Right lobe of liver (tissue), 6 donors: ENCODE measurements around the gene ITPR1. TPM values are rescaled to one million over a fixed set of nuclear protein-coding genes. Genes with fewer than 3 reads are reported as not detected.

Source experiments
- ATAC-seq, 4 donors: fragments of 200-7000 bp; cut with Tn5 transposase; one replicate each; pipeline ENCODE4 v1.9.1; 2020; ENCODE audit warnings: mild to moderate bottlenecking in 4 of 4, moderate library complexity in 4 of 4
- DNase-seq, 3 donors: peaks; one replicate each; pipeline ENCODE4 v3.0.0-alpha.2; 2020
- H3K27ac ChIP-seq, 3 donors: fragments of 200-600 bp; one replicate each; pipeline ENCODE4 v1.8.0; 2022
- H3K27me3 ChIP-seq, 2 donors: fragments of 200-600 bp; one replicate each; pipeline ENCODE4 v1.8.0; 2022
- H3K36me3 ChIP-seq, 4 donors: fragments of 200-600 bp; sonication (generic) in 1 of 4; one replicate each; pipeline versions ENCODE4 v1.5.1 to v1.8.0; 2017 to 2022; ENCODE audit warnings: control low read depth in 1 of 4
- H3K4me1 ChIP-seq, 4 donors: fragments of 200-600 bp; sonication (generic) in 1 of 4; one replicate each; pipeline versions ENCODE4 v1.5.1 to v1.8.0; 2017 to 2022; ENCODE audit warnings: control low read depth in 1 of 4
- H3K4me3 ChIP-seq, 3 donors: fragments of 200-600 bp; one replicate each; pipeline ENCODE4 v1.8.0; 2022
- H3K9me3 ChIP-seq, 4 donors: fragments of 200-600 bp; sonication (generic) in 1 of 4; one replicate each; pipeline versions ENCODE4 v1.5.1 to v1.8.0; 2017 to 2022; ENCODE audit warnings: control low read depth in 1 of 4
- POLR2A ChIP-seq: fragments of 450-650 bp; IDR thresholded peaks from one replicate; pipeline ENCODE4 v1.6.1; 2017; ENCODE audit warnings: antibody characterized with exemption, mild to moderate bottlenecking
- WGBS: methylation state at CpG from one replicate; pipeline ENCODE4 v1.1.6; 2018; ENCODE audit warnings: low coverage, low lambda C conversion rate; ENCODE audit not compliant: insufficient coverage; ENCODE audit errors: missing lambda C conversion rate; 5-methylcytosine and 5-hydroxymethylcytosine counted together
- intact Hi-C, 2 donors: fragments of 100-400 bp; cut with DNase I; formaldehyde crosslinking; loops; one replicate each; pipeline versions ENCODE4 v1.11.2 to v1.14.1; 2022
- total RNA-seq, 6 experiments: library from RNA; depleted of rRNA in 2 of 6; stranded (reverse); fragments of >200 nt in 2 of 6; fragmentation: NEBNext Ultra II Directional in 3 of 6; extraction: Animal tissue kit (Norgen Biotek cat#: 25700) in 3 of 6; gene quantifications; one replicate each; pipeline versions ENCODE4 v1.1.0 to v1.2.4, GENCODE V29; 2016 to 2023
- TF ChIP-seq, protein P1 (sequence below), 4 donors: fragments of 200-600 bp in 3 of 4; fragments of 450-650 bp in 1 of 4; IDR thresholded peaks; one replicate each; pipeline versions ENCODE4 v1.5.1 to v1.8.0; 2016 to 2022; ENCODE audit warnings: antibody characterized with exemption in 4 of 4, mild to moderate bottlenecking in 2 of 4
- donor health status: DM: no; HTN: yes; CAD: no.
- donor health status: DM: no; HTN: no; CAD: no.
- donor health status: DM: no; HTN: no; CAD: no.
- donor health status: DM: no; HTN: yes; CAD: no.
- donor health status: DM: no; HTN: yes; CAD: no.

ITPR1 gene
- total RNA-seq, 6 experiments from 2014 or later: 6.5 to 16.2 (median 11.5) TPM

- no peak for ATAC-seq
- no peak overlapping the region for H3K27ac ChIP-seq
- no peaks in the 10 kb centered on the region for H3K36me3 ChIP-seq
- no peak overlapping the region for H3K4me3 ChIP-seq
- intact Hi-C loops: no loop called here
- no peaks in the 10 kb centered on the region for H3K4me1 ChIP-seq
- no peaks in the 10 kb centered on the region for H3K9me3 ChIP-seq
- TF ChIP-seq, protein P1, sequence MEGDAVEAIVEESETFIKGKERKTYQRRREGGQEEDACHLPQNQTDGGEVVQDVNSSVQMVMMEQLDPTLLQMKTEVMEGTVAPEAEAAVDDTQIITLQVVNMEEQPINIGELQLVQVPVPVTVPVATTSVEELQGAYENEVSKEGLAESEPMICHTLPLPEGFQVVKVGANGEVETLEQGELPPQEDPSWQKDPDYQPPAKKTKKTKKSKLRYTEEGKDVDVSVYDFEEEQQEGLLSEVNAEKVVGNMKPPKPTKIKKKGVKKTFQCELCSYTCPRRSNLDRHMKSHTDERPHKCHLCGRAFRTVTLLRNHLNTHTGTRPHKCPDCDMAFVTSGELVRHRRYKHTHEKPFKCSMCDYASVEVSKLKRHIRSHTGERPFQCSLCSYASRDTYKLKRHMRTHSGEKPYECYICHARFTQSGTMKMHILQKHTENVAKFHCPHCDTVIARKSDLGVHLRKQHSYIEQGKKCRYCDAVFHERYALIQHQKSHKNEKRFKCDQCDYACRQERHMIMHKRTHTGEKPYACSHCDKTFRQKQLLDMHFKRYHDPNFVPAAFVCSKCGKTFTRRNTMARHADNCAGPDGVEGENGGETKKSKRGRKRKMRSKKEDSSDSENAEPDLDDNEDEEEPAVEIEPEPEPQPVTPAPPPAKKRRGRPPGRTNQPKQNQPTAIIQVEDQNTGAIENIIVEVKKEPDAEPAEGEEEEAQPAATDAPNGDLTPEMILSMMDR (IDR thresholded peaks at IDR 0.05): no peak
- TF ChIP-seq POLR2A: no peak
- DNase-seq: no peak
- WGBS: 49% methylated on average over 4 of the region's 4 CpGs
- H3K27me3 ChIP-seq: no peaks in the 10 kb centered on the region
Measured at GRCh38 chr3:4548356-4548755, 55.2 kb downstream of the ITPR1 start.

DNA sequence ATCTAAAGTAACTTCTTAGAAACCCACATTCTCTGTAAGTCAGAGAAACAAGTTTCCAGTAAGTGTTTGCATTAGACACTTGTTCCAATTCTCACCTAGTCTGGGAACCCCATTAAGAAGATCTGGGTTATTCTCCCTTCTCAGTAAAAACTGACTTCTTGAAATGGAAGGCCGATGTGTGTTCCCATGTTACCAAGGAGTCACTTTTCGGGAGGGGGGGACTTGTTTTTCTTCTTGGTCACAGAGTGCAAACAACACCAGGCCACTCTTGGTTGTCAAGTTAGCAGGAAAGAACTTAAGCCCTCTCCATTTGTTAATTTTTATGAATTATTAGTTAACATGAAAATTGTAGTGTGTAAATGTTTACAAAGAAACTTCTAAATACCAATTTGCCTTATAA lies 55.6 kb downstream of the ITPR1 start:
- DNase-seq (no peak), ATAC-seq (no peak)
- Histone ChIP-seq H3K27me3 (no peaks in the 10 kb centered on the region), H3K27ac (no peak overlapping the region), H3K36me3 (no peaks in the 10 kb centered on the region), H3K4me1 (no peaks in the 10 kb centered on the region), H3K4me3 (no peak overlapping the region), H3K9me3 (no peaks in the 10 kb centered on the region)
- WGBS: 91% methylated on average over 2 of the region's 2 CpGs
- intact Hi-C loops: no loop called here
- TF ChIP-seq, protein P1 (IDR thresholded peaks at IDR 0.05): no peak
- no peak for TF ChIP-seq POLR2A

GRCh38 chr3:4549896-4550295 lies 56.7 kb downstream of the ITPR1 start:
- Histone ChIP-seq H3K4me3 (no peak overlapping the region), H3K36me3 (no peaks in the 10 kb centered on the region), H3K4me1 (no peaks in the 10 kb centered on the region), H3K27ac (no peak overlapping the region), H3K9me3 (no peaks in the 10 kb centered on the region), H3K27me3 (no peaks in the 10 kb centered on the region)
- TF ChIP-seq, protein P1 (IDR thresholded peaks at IDR 0.05): no peak
- TF ChIP-seq POLR2A: no peak
- WGBS: 64% methylated on average over 4 of the region's 4 CpGs
- DNase-seq (no peak), ATAC-seq (no peak)
- intact Hi-C loops: no loop called here

DNA sequence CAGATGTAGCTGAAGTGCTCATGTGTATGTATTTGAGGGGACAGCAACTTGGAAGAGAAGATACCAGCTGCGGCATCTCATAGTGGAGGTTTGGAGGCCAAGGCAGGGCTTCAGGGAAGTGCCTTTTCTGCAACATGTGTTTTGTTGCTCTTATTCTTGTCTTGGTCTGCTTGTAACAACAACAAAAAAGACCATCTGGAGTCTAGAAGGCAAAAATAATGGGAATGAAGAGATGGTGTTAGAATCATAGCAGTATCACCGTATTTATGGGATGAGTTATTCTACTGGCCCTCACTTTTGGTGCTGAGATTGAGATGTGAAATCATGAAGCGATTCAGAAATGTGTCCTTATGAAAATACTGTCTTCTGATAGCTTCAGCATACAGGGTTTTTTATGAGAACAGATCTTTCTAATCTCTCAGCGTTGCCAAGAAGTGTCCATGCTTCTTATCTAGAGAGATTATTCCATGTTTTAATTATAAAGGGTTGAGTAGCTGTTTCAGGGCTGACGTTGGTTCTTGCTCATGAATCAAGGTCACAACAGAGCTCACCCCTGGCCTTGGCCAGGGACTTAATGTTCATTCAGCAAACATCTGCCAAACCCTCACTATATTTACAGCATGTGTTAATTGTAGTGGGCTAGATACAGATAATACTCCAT lies 58.0 kb downstream of the ITPR1 start:
- 83% methylated on average over 5 of the region's 5 CpGs for WGBS
- Histone ChIP-seq H3K4me3 (no peak overlapping the region), H3K9me3 (no peaks in the 10 kb centered on the region), H3K36me3 (no peaks in the 10 kb centered on the region), H3K4me1 (no peaks in the 10 kb centered on the region), H3K27ac (no peak overlapping the region), H3K27me3 (no peaks in the 10 kb centered on the region)
- ATAC-seq (no peak), DNase-seq (no peak)
- intact Hi-C loops: no loop called here
- TF ChIP-seq, protein P1 (IDR thresholded peaks at IDR 0.05): no peak
- TF ChIP-seq POLR2A: no peak
